Measurements from ENCODE around the gene MVD. TPM values are rescaled to one million over a fixed set of nuclear protein-coding genes. Genes with fewer than 3 reads are reported as not detected.

Gene MVD
- total RNA-seq, 1 donor from 2014 or later = 24.0 TPM

GRCh38 chr16:88634141-88634993 is 28.5 kb downstream of the MVD start:
- intact Hi-C loops (cut with DNase I) = no loop called here
- DNase-seq (ENCODE audit: missing footprints) = peak; percentile 80
- peak; percentile 23 for ATAC-seq

GRCh38 chr16:88633684-88634140 is 29.2 kb downstream of the MVD start:
- intact Hi-C loops (cut with DNase I) = no loop called here
- no peak for DNase-seq (ENCODE audit: missing footprints)
- no peak for ATAC-seq

GRCh38 chr16:88632587-88632930 is 30.3 kb downstream of the MVD start:
- no peak for ATAC-seq
- DNase-seq (ENCODE audit: missing footprints) = no peak
- intact Hi-C loops (cut with DNase I) = no loop called here

- ATAC-seq = no peak
- intact Hi-C loops (cut with DNase I) = no loop called here
Observed at GRCh38 chr16:88631920-88632586, 30.8 kb downstream of the MVD start.

GRCh38 chr16:88631384-88631783 is 31.5 kb downstream of the MVD start:
- intact Hi-C loops (cut with DNase I) = no loop called here
- DNase-seq (ENCODE audit: missing footprints) (no peak), ATAC-seq (no peak)

More at GRCh38 chr16:88631920-88632586, 30.8 kb downstream of the MVD start:
- no peak for DNase-seq (ENCODE audit: missing footprints)

- no peak for DNase-seq (ENCODE audit: missing footprints)
- intact Hi-C loops (cut with DNase I) = no loop called here
- no peak for ATAC-seq
Observed at GRCh38 chr16:88630941-88631340, 31.9 kb downstream of the MVD start.

- intact Hi-C loops (cut with DNase I) = no loop called here
Observed at GRCh38 chr16:88630433-88630832, 32.5 kb downstream of the MVD start.

GRCh38 chr16:88629835-88630234 is 33.1 kb downstream of the MVD start:
- ATAC-seq (no peak), DNase-seq (ENCODE audit: missing footprints) (no peak)
- intact Hi-C loops (cut with DNase I) = no loop called here

More at GRCh38 chr16:88630433-88630832, 32.5 kb downstream of the MVD start:
- no peak for ATAC-seq
- no peak for DNase-seq (ENCODE audit: missing footprints)

- ATAC-seq (peak; percentile 87), DNase-seq (ENCODE audit: missing footprints) (peak; percentile 79)
- intact Hi-C loops (cut with DNase I) = no loop called here
Observed at GRCh38 chr16:88628512-88628974, 34.3 kb downstream of the MVD start.

GRCh38 chr16:88627531-88628411 is 35.1 kb downstream of the MVD start:
- DNase-seq (ENCODE audit: missing footprints) = no peak
- intact Hi-C loops (cut with DNase I) = no loop called here
- ATAC-seq = no peak

- DNase-seq (ENCODE audit: missing footprints) (no peak), ATAC-seq (no peak)
- intact Hi-C loops (cut with DNase I) = no loop called here
Observed at GRCh38 chr16:88626646-88627045, 36.2 kb downstream of the MVD start.

GRCh38 chr16:88624977-88625576 is 37.8 kb downstream of the MVD start:
- no peak for ATAC-seq
- no peak for DNase-seq (ENCODE audit: missing footprints)
- intact Hi-C loops (cut with DNase I) = no loop called here

GRCh38 chr16:88624481-88624880 is 38.4 kb downstream of the MVD start:
- DNase-seq (ENCODE audit: missing footprints) (no peak), ATAC-seq (no peak)
- intact Hi-C loops (cut with DNase I) = no loop called here

GRCh38 chr16:88623858-88624257 is 39.0 kb downstream of the MVD start:
- DNase-seq (ENCODE audit: missing footprints) (no peak), ATAC-seq (no peak)
- intact Hi-C loops (cut with DNase I) = no loop called here

GRCh38 chr16:88622866-88623265 is 40.0 kb downstream of the MVD start:
- intact Hi-C loops (cut with DNase I) = no loop called here
- DNase-seq (ENCODE audit: missing footprints) (no peak), ATAC-seq (no peak)

- ATAC-seq (no peak), DNase-seq (ENCODE audit: missing footprints) (no peak)
- intact Hi-C loops (cut with DNase I) = no loop called here
Observed at GRCh38 chr16:88622125-88622524, 40.8 kb downstream of the MVD start.

- ATAC-seq (no peak), DNase-seq (ENCODE audit: missing footprints) (no peak)
- intact Hi-C loops (cut with DNase I) = no loop called here
Observed at GRCh38 chr16:88619859-88620815, 42.8 kb downstream of the MVD start.
